SU-DHL-6 (cell line): ENCODE measurements around the gene EPYC.

Experiments
- H2AFZ ChIP-seq: fragments of 200-600 bp; sonication (generic); 2 replicates; pipeline ENCODE4 v1.6.1; 2014; ENCODE audit warnings: low read depth, mild to moderate bottlenecking, moderate library complexity, mixed read lengths, antibody characterized with exemption, low read length; ENCODE audit not compliant: severe bottlenecking
- H3F3A ChIP-seq: fragments of 200-600 bp; shearing (Covaris generic); 2 replicates; pipeline ENCODE4 v1.6.0; 2016; ENCODE audit warnings: antibody characterized with exemption, mild to moderate bottlenecking; ENCODE audit not compliant: insufficient read depth
- H3K27ac ChIP-seq: fragments of 200-600 bp; sonication (generic); 2 replicates; pipeline ENCODE4 v1.5.1; 2016; ENCODE audit warnings: low read depth, mild to moderate bottlenecking, low read length, moderate library complexity, mixed read lengths
- H3K27me3 ChIP-seq: fragments of 200-600 bp; sonication (generic), shearing (Covaris generic); 2 replicates; pipeline ENCODE4 v1.6.0; 2014; ENCODE audit warnings: mild to moderate bottlenecking, low read length
- H3K36me3 ChIP-seq: fragments of 200-600 bp; sonication (generic); 2 replicates; pipeline ENCODE4 v1.6.1; 2014; ENCODE audit warnings: mild to moderate bottlenecking, low read length, mixed read lengths
- H3K4me2 ChIP-seq: fragments of 300-600, 200-600 bp; shearing (Covaris generic), sonication (generic); 2 replicates; pipeline ENCODE4 v1.6.0; 2014; ENCODE audit warnings: low read length, low read depth, mild to moderate bottlenecking; ENCODE audit not compliant: poor library complexity, severe bottlenecking
- H3K4me3 ChIP-seq: fragments of 200-600 bp; sonication (generic); 2 replicates; pipeline ENCODE4 v1.5.1; 2014; ENCODE audit warnings: antibody characterized with exemption, low read length, mild to moderate bottlenecking, mixed read lengths; ENCODE audit not compliant: insufficient read depth, poor library complexity, severe bottlenecking
- H3K79me2 ChIP-seq: fragments of 200-600 bp; sonication (generic); 2 replicates; pipeline ENCODE4 v1.6.1; 2014; ENCODE audit warnings: mild to moderate bottlenecking, low read length, moderate library complexity; ENCODE audit not compliant: insufficient read depth
- H3K9ac ChIP-seq: fragments of 200-600 bp; sonication (generic); 2 replicates; pipeline ENCODE4 v1.7.0; 2014; ENCODE audit warnings: mild to moderate bottlenecking, low read length
- H3K9me2 ChIP-seq: fragments of 200-600 bp; sonication (generic); replicated peaks from 2 replicates; pipeline ENCODE4 v1.6.1; 2014; ENCODE audit warnings: low read length; ENCODE audit not compliant: insufficient read depth
- H3K9me3 ChIP-seq: fragments of 200-600 bp; sonication (generic); 2 replicates; pipeline ENCODE4 v1.6.1; 2014; ENCODE audit warnings: low read length, mixed read lengths; ENCODE audit not compliant: insufficient read depth
- H4K20me1 ChIP-seq: fragments of 200-600 bp; sonication (generic); 2 replicates; pipeline ENCODE4 v1.6.1; 2014; ENCODE audit warnings: low read depth, mild to moderate bottlenecking, antibody characterized with exemption, low read length, moderate library complexity, mixed read lengths
- CTCF ChIP-seq: fragments of 200-600 bp; sonication (generic); IDR thresholded peaks from one replicate; pipeline ENCODE4 v1.5.1; 2017; ENCODE audit warnings: antibody characterized with exemption, mild to moderate bottlenecking, low read length, moderate library complexity; ENCODE audit not compliant: insufficient read depth, poor library complexity, severe bottlenecking
- EZH2phosphoT487 ChIP-seq: fragments of 200-600 bp; sonication (generic), shearing (Covaris generic); conservative IDR thresholded peaks from 2 replicates; pipeline ENCODE4 v1.6.1; 2018; ENCODE audit warnings: mild to moderate bottlenecking, antibody characterized with exemption, low read length, moderate library complexity, mixed read lengths

EPYC gene

GRCh38 chr12:90977224-90977623, 27.5 kb downstream of the EPYC start:
- H3K27me3 ChIP-seq = no peaks in the 10 kb centered on the region
- H4K20me1 ChIP-seq = no peaks in the 10 kb centered on the region
- TF ChIP-seq EZH2phosphoT487 = no peak
- no peak for TF ChIP-seq CTCF
- no peaks in the 10 kb centered on the region for H3K36me3 ChIP-seq
- no peak overlapping the region for H2AFZ ChIP-seq
- no peaks in the 10 kb centered on the region for H3F3A ChIP-seq
- no peaks in the 10 kb centered on the region for H3K9me3 ChIP-seq
- H3K4me2 ChIP-seq = no peak overlapping the region
- H3K9me2 ChIP-seq = no peaks in the 10 kb centered on the region
- H3K9ac ChIP-seq = no peak overlapping the region
- H3K27ac ChIP-seq = no peak overlapping the region
- H3K4me3 ChIP-seq = no peak overlapping the region
- H3K79me2 ChIP-seq = no peaks in the 10 kb centered on the region

- H3K79me2 ChIP-seq = no peaks in the 10 kb centered on the region
- H3K36me3 ChIP-seq = no peaks in the 10 kb centered on the region
- no peaks in the 10 kb centered on the region for H3K27me3 ChIP-seq
- H3K9me2 ChIP-seq = no peaks in the 10 kb centered on the region
- no peaks in the 10 kb centered on the region for H3F3A ChIP-seq
- H3K4me2 ChIP-seq = no peak overlapping the region
- H3K9me3 ChIP-seq = no peaks in the 10 kb centered on the region
- no peak overlapping the region for H3K9ac ChIP-seq
- TF ChIP-seq EZH2phosphoT487 = no peak
- no peak for TF ChIP-seq CTCF
- no peak overlapping the region for H3K4me3 ChIP-seq
- no peaks in the 10 kb centered on the region for H4K20me1 ChIP-seq
- no peak overlapping the region for H2AFZ ChIP-seq
- H3K27ac ChIP-seq = no peak overlapping the region
These were observed 30.5 kb downstream of the EPYC start for GRCh38 chr12:90974286-90974685.

- Histone ChIP-seq H3K9ac (no peak overlapping the region), H3K27me3 (no peaks in the 10 kb centered on the region), H3K27ac (no peak overlapping the region), H3K79me2 (no peaks in the 10 kb centered on the region), H3K9me2 (no peaks in the 10 kb centered on the region), H4K20me1 (no peaks in the 10 kb centered on the region), H3K9me3 (no peaks in the 10 kb centered on the region), H3F3A (no peaks in the 10 kb centered on the region), H3K4me3 (no peak overlapping the region), H3K36me3 (no peaks in the 10 kb centered on the region), H2AFZ (no peak overlapping the region), H3K4me2 (no peak overlapping the region)
- no peak for TF ChIP-seq CTCF
- TF ChIP-seq EZH2phosphoT487 = no peak
These were observed 32.5 kb downstream of the EPYC start for GRCh38 chr12:90972226-90972625.
